ENCODE data around the gene DMP1. TPM values are rescaled to one million over a fixed set of nuclear protein-coding genes. Genes with fewer than 3 reads are reported as not detected.

Gene DMP1
- total and polyA plus RNA-seq, 2 of the 8 experiments (the other 6 are each of a cell fraction or from before 2014, with no cell fraction given), result 0.05 to 0.17 TPM

- H3K9ac ChIP-seq (replicated peaks in 1 of 4; ENCODE audit: extremely low read depth in 1 of 4, low read depth in 3 of 4, low read length in 3 of 4), result no peak overlapping the region
- H4K91ac ChIP-seq (replicated peaks; ENCODE audit: insufficient read length, low read length), result no peak overlapping the region
- H3K27me3 ChIP-seq (replicated peaks in 1 of 4; ENCODE audit: control insufficient read depth in 3 of 4, extremely low read depth in 1 of 4, insufficient read depth in 3 of 4, low read length in 3 of 4), result no peaks in the 10 kb centered on the region
- no peak overlapping the region for H3K27ac ChIP-seq (ENCODE audit: low read depth, low read length)
- FAIRE-seq (no peak), DNase-seq (ENCODE audit: low read depth in 1 of 2, low spot score in 2 of 2) (no peak)
- H3K4me3 ChIP-seq (ENCODE audit: extremely low read depth in 1 of 4, insufficient read depth in 2 of 4, low read depth in 3 of 4, low read length in 4 of 4), result no peak overlapping the region
- no peak overlapping the region for H2BK15ac ChIP-seq (ENCODE audit: low read length)
- no peaks in the 10 kb centered on the region; a peak in 2 of 7 replicates for H3K4me1 ChIP-seq (replicated peaks in 1 of 4; ENCODE audit: control insufficient read depth in 3 of 4, insufficient read depth in 4 of 4, low read length in 3 of 4)
- POLR2A ChIA-PET (ENCODE audit: partially characterized antibody), result no interaction called here
- no peaks in the 10 kb centered on the region for H4K20me1 ChIP-seq (replicated peaks in 1 of 2; ENCODE audit: control insufficient read depth in 1 of 2, insufficient read depth in 2 of 2, low read length in 2 of 2)
- no peak overlapping the region for H3K4me2 ChIP-seq (ENCODE audit: insufficient read depth in 1 of 2, low read depth in 2 of 2, low read length in 2 of 2)
- H3K79me2 ChIP-seq (ENCODE audit: control insufficient read depth in 1 of 2, insufficient read depth in 2 of 2, low read length in 2 of 2), result no peaks in the 10 kb centered on the region
- H3K23ac ChIP-seq (ENCODE audit: insufficient read length), result no peak overlapping the region
- H3K56ac ChIP-seq (replicated peaks; ENCODE audit: insufficient read length, low read depth, low read length), result no peak overlapping the region
- H4K5ac ChIP-seq (ENCODE audit: insufficient read length, low read depth, low read length), result no peak overlapping the region
- no peak overlapping the region for H2BK12ac ChIP-seq (ENCODE audit: low read depth, low read length)
- H2AFZ ChIP-seq (ENCODE audit: low read length), result no peak overlapping the region
- no peaks in the 10 kb centered on the region; a peak in 1 of 4 replicates for H3K9me3 ChIP-seq (ENCODE audit: insufficient read depth in 2 of 2, low read depth in 1 of 2, low read length in 1 of 2)
- H2BK120ac ChIP-seq (replicated peaks; ENCODE audit: low read depth, low read length), result no peak overlapping the region
- H3K18ac ChIP-seq (ENCODE audit: extremely low read depth, low read length), result no peak overlapping the region
- H2AK5ac ChIP-seq (ENCODE audit: low read depth, low read length), result no peak overlapping the region
- H3K36me3 ChIP-seq (ENCODE audit: control insufficient read depth in 2 of 4, insufficient read depth in 4 of 4, low read length in 3 of 4), result no peaks in the 10 kb centered on the region
- no peak overlapping the region for H3K4ac ChIP-seq (replicated peaks; ENCODE audit: insufficient read length, low read depth, low read length)
- no peaks in the 10 kb centered on the region for H3K23me2 ChIP-seq (ENCODE audit: low read depth, low read length)
- CTCF ChIA-PET (ENCODE audit: partially characterized antibody), result interaction anchor here (0.9 kb wide), 1 partner anchor 216 kb away, joined by 3 read pairs; no protein-coding TSS in a partner anchor
- no peak overlapping the region for H4K8ac ChIP-seq (ENCODE audit: extremely low read depth, insufficient read depth, low read length)
- H2BK20ac ChIP-seq (ENCODE audit: low read length), result no peak overlapping the region
- H3K14ac ChIP-seq (ENCODE audit: insufficient read length), result no peak overlapping the region
- no peaks in the 10 kb centered on the region for H3K79me1 ChIP-seq (ENCODE audit: low read depth, low read length)
- H2BK5ac ChIP-seq (ENCODE audit: low read depth, low read length), result no peak overlapping the region
- WGBS, 2 experiments (ENCODE audit: extremely low coverage in 1 of 2, insufficient coverage in 1 of 2, insufficient read length in 1 of 2, insufficient replicate concordance in 2 of 2, low coverage in 1 of 2, low lambda C conversion rate in 2 of 2, missing lambda C conversion rate in 1 of 2), result 83% methylated on average over 2 of the region's 2 CpGs; no CpG with 5 or more reads in 1 of the 2 experiments
- TF ChIP-seq POLR2A (IDR thresholded peaks at IDR 0.05; ENCODE audit: control extremely low read depth in 1 of 2, low read depth in 2 of 2, low read length in 2 of 2) (no peak), KDM5A (IDR thresholded peaks at IDR 0.05; ENCODE audit: low read length) (no peak), ATF2 (IDR thresholded peaks at IDR 0.05; ENCODE audit: low read length) (no peak), JUND (IDR thresholded peaks at IDR 0.05; ENCODE audit: low read length) (no peak), BCL11A (IDR thresholded peaks at IDR 0.05; ENCODE audit: low read depth in 2 of 2, low read length in 2 of 2) (no peak)
Measured at GRCh38 chr4:87633243-87633642, 16.8 kb upstream of the DMP1 start.
